Liver (tissue), 9 donors: ENCODE results near the gene PEAK1. TPM values are rescaled to one million over a fixed set of nuclear protein-coding genes. Genes with fewer than 3 reads are reported as not detected.

Experiments
- DNase-seq: peaks from one replicate; pipeline ENCODE4 v3.0.0-alpha.2; 2017; ENCODE audit warnings: low spot score
- H3K27ac ChIP-seq, 2 donors: one replicate each; pipeline ENCODE4 v1.7.0; 2013; ENCODE audit warnings: inconsistent platforms in 2 of 2, low read length in 2 of 2, control low read depth in 1 of 2, low read depth in 1 of 2, mild to moderate bottlenecking in 1 of 2
- H3K27me3 ChIP-seq, 4 donors: one replicate each; pipeline versions ENCODE4 v1.6.1 to v1.7.0; 2013; ENCODE audit warnings: low read length in 3 of 4, inconsistent platforms in 1 of 4, mild to moderate bottlenecking in 1 of 4, moderate library complexity in 1 of 4; ENCODE audit not compliant: control insufficient read depth in 4 of 4, insufficient read depth in 4 of 4
- H3K36me3 ChIP-seq, 4 donors: one replicate each; pipeline versions ENCODE4 v1.6.1 to v1.7.0; 2013; ENCODE audit warnings: low read length in 3 of 4, mild to moderate bottlenecking in 3 of 4, low read depth in 1 of 4, moderate library complexity in 1 of 4; ENCODE audit not compliant: control insufficient read depth in 4 of 4, insufficient read depth in 3 of 4
- H3K4me1 ChIP-seq, 4 donors: one replicate each; pipeline versions ENCODE4 v1.6.1 to v1.7.0; 2013; ENCODE audit warnings: low read length in 3 of 4, mild to moderate bottlenecking in 3 of 4, moderate library complexity in 1 of 4; ENCODE audit not compliant: control insufficient read depth in 4 of 4, insufficient read depth in 4 of 4
- H3K4me3 ChIP-seq, 3 donors: one replicate each; pipeline versions ENCODE4 v1.6.1 to v1.7.0; 2013; ENCODE audit warnings: low read length in 3 of 3, control low read depth in 1 of 3, low read depth in 1 of 3, mild to moderate bottlenecking in 1 of 3
- H3K9ac ChIP-seq, 2 donors: one replicate each; pipeline ENCODE4 v1.7.0; 2013; ENCODE audit warnings: low read length in 2 of 2, mild to moderate bottlenecking in 2 of 2, moderate library complexity in 2 of 2, control low read depth in 1 of 2, low read depth in 1 of 2
- H3K9me3 ChIP-seq, 4 donors: one replicate each; pipeline versions ENCODE4 v1.6.1 to v1.7.0; 2013; ENCODE audit warnings: low read length in 3 of 4; ENCODE audit not compliant: control insufficient read depth in 4 of 4
- ATF3 ChIP-seq: IDR thresholded peaks from 2 replicates; pipeline ENCODE4 v1.6.1; 2016; ENCODE audit warnings: antibody characterized with exemption
- CTCF ChIP-seq: fragments of 150-350 bp; IDR thresholded peaks from 2 replicates; pipeline ENCODE4 v1.5.1; 2017; ENCODE audit warnings: improper control_type of control experiment, low read depth, low read length; ENCODE audit not compliant: missing input control
- EGR1 ChIP-seq, 2 donors: IDR thresholded peaks; 2 replicates each; pipeline ENCODE4 v1.6.1; 2016 to 2018; ENCODE audit warnings: antibody characterized with exemption in 2 of 2, low read depth in 2 of 2
- FOXA1 ChIP-seq: IDR thresholded peaks from 2 replicates; pipeline ENCODE4 v1.6.1; 2016; ENCODE audit warnings: antibody characterized with exemption
- FOXA2 ChIP-seq: IDR thresholded peaks from 2 replicates; pipeline ENCODE4 v1.6.1; 2016; ENCODE audit warnings: antibody characterized with exemption
- HNF4A ChIP-seq, 2 donors: conservative IDR thresholded peaks; 2 replicates each; pipeline ENCODE4 v1.6.1; 2016; ENCODE audit warnings: antibody characterized with exemption in 2 of 2, mild to moderate bottlenecking in 2 of 2
- HNF4G ChIP-seq: IDR thresholded peaks from 2 replicates; pipeline ENCODE4 v1.6.1; 2016; ENCODE audit warnings: antibody characterized with exemption
- JUND ChIP-seq, 2 donors: IDR thresholded peaks; 2 replicates each; pipeline ENCODE4 v1.6.1; 2016; ENCODE audit warnings: antibody characterized with exemption in 2 of 2
- NR2F2 ChIP-seq: IDR thresholded peaks from 2 replicates; pipeline ENCODE4 v1.6.1; 2016; ENCODE audit warnings: antibody characterized with exemption
- REST ChIP-seq: IDR thresholded peaks from 2 replicates; pipeline ENCODE4 v1.6.1; 2016; ENCODE audit warnings: antibody characterized with exemption, mild to moderate bottlenecking
- SP1 ChIP-seq: IDR thresholded peaks from 2 replicates; pipeline ENCODE4 v1.6.1; 2018; ENCODE audit warnings: antibody characterized with exemption, mild to moderate bottlenecking
- TAF1 ChIP-seq: conservative IDR thresholded peaks from 2 replicates; pipeline ENCODE4 v1.6.1; 2016; ENCODE audit warnings: antibody characterized with exemption, mild to moderate bottlenecking
- YY1 ChIP-seq: IDR thresholded peaks from 2 replicates; pipeline ENCODE4 v1.6.1; 2016; ENCODE audit warnings: antibody characterized with exemption, mild to moderate bottlenecking
- ZBTB33 ChIP-seq: IDR thresholded peaks from 2 replicates; pipeline ENCODE4 v1.6.1; 2016; ENCODE audit warnings: antibody characterized with exemption
- WGBS: extraction: QIAGEN DNeasy Blood & Tissue Kit; methylation state at CpG from one replicate; pipeline ENCODE4 v1.1.7; 2013; 5-methylcytosine and 5-hydroxymethylcytosine counted together
- polyA plus RNA-seq, 2 donors: library from polyadenylated mRNA; stranded (reverse) in 1 of 2; unstranded in 1 of 2; fragments of 200-250 nt in 1 of 2; fragments of >200 nt in 1 of 2; fragmentation: Nextera tagmentation in 1 of 2; extraction: Ambion mirVana in 1 of 2; gene quantifications; one replicate each; pipeline versions ENCODE4 v1.2.1 to v1.2.3, GENCODE V29; 2013 to 2015
- total RNA-seq, 2 donors: library from RNA; depleted of rRNA; stranded (reverse); fragments of >200 nt; gene quantifications; one replicate each; pipeline ENCODE4 v1.2.3, GENCODE V29; 2014
- donor health status: healthy.
- donor health status: healthy.
- donor health status: healthy.
- donor health status: healthy.
- donor health status: healthy.

The PEAK1 gene
- total and polyA plus RNA-seq, 4 donors: 1.8 to 14.9 (median 5.8) TPM

GRCh38 chr15:77437264-77437663 is 17.4 kb upstream of the PEAK1 start:
- H3K27me3 ChIP-seq: no peaks in the 10 kb centered on the region
- peaks cover 0 to 2% (median under 1%) of the 10 kb centered on the region in 4 donors for H3K36me3 ChIP-seq
- TF ChIP-seq TAF1: no peak
- TF ChIP-seq FOXA1: no peak
- TF ChIP-seq EGR1 (IDR thresholded peaks at IDR 0.05; ENCODE audit: low read depth in 2 of 2): no peak
- TF ChIP-seq ZBTB33: no peak
- no peak for TF ChIP-seq CTCF
- no peak for TF ChIP-seq ATF3
- no peak for TF ChIP-seq JUND (IDR thresholded peaks at IDR 0.05)
- no peak for TF ChIP-seq HNF4A (conservative IDR thresholded peaks at IDR 0.05)
- TF ChIP-seq REST: no peak
- TF ChIP-seq NR2F2: no peak
- no peak for TF ChIP-seq HNF4G
- WGBS: 98% methylated on average over 4 of the region's 4 CpGs
- H3K4me1 ChIP-seq: peaks cover 0 to 5% (median 3%) of the 10 kb centered on the region in 4 donors
- no peaks in the 10 kb centered on the region for H3K9me3 ChIP-seq
- no peak overlapping the region for H3K9ac ChIP-seq
- no peak for DNase-seq
- H3K27ac ChIP-seq: no peak overlapping the region
- no peak overlapping the region for H3K4me3 ChIP-seq

GRCh38 chr15:77436822-77437221 is 16.9 kb upstream of the PEAK1 start:
- DNase-seq: no peak
- Histone ChIP-seq H3K9me3 (no peaks in the 10 kb centered on the region), H3K36me3 (peaks cover 0 to 2% (median under 1%) of the 10 kb centered on the region in 4 donors), H3K27ac (no peak overlapping the region), H3K27me3 (no peaks in the 10 kb centered on the region), H3K4me3 (no peak overlapping the region), H3K9ac (no peak overlapping the region), H3K4me1 (peaks cover 0 to 4% (median 2%) of the 10 kb centered on the region in 4 donors)
- WGBS: 94% methylated on average over 2 of the region's 2 CpGs
- TF ChIP-seq EGR1 (IDR thresholded peaks at IDR 0.05; ENCODE audit: low read depth in 2 of 2) (no peak), SP1 (no peak), YY1 (no peak), FOXA2 (no peak), ATF3 (no peak), CTCF (no peak)
